Subcutaneous adipose tissue (tissue), 4 donors: ENCODE measurements around the gene MAPT. TPM values are rescaled to one million over a fixed set of nuclear protein-coding genes. Genes with fewer than 3 reads are reported as not detected.

ENCODE experiments used
- CTCF ChIP-seq: fragments of 450-650 bp; IDR thresholded peaks from one replicate; pipeline ENCODE4 v1.5.1; 2016; ENCODE audit warnings: low read depth, mild to moderate bottlenecking, control low read depth, antibody characterized with exemption, moderate library complexity
- total RNA-seq, 4 donors: library from RNA; depleted of rRNA; stranded (reverse); fragments of >200 nt; gene quantifications; one replicate each; pipeline ENCODE4 v1.1.0, GENCODE V29; 2016

Gene MAPT
- total RNA-seq, 4 donors from 2014 or later, result 5.3 to 21.3 (median 9.4) TPM

- TF ChIP-seq CTCF, result no peak
Observed at GRCh38 chr17:46059486-46059885, 165.1 kb downstream of the MAPT start.

- no peak for TF ChIP-seq CTCF
Observed at GRCh38 chr17:46060461-46060860, 166.1 kb downstream of the MAPT start.

GRCh38 chr17:46061435-46061834 is 167.1 kb downstream of the MAPT start:
- no peak for TF ChIP-seq CTCF

GRCh38 chr17:46063241-46063640 is 168.9 kb downstream of the MAPT start:
- TF ChIP-seq CTCF, result no peak

GRCh38 chr17:46064460-46064859 is 170.1 kb downstream of the MAPT start:
- no peak for TF ChIP-seq CTCF

- no peak for TF ChIP-seq CTCF
Observed at GRCh38 chr17:46071796-46072195, 177.4 kb downstream of the MAPT start.

GRCh38 chr17:46072998-46073397 is 178.6 kb downstream of the MAPT start:
- no peak for TF ChIP-seq CTCF
